Activated CD8-positive, alpha-beta memory T cell treated with anti-CD3 and anti-CD28 coated beads, Interleukin-2, amount 50 U/mL, for 4 hours (primary cell): ENCODE measurements around the gene SYT3.
A peak's percentile ranks its signal among the peaks of the same experiment; 100 is the strongest.
"Not testable (repeated sequence)": the region's sequence is repeated elsewhere in the genome, so short reads cannot be mapped to it uniquely, and the experiment has no call there.

Experiments used
- DNase-seq: peaks from one replicate; pipeline ENCODE4 v3.0.0-alpha.2; 2020

SYT3 gene

GRCh38 chr19:50636317-50637085, 3.2 kb downstream of the SYT3 start:
- no peak for DNase-seq

- DNase-seq, result no peak
These were observed 5.7 kb downstream of the SYT3 start for GRCh38 chr19:50633973-50634372.

- DNase-seq, result no peak
These were observed 6.3 kb downstream of the SYT3 start for GRCh38 chr19:50633359-50633758.

GRCh38 chr19:50632151-50632835, 7.4 kb downstream of the SYT3 start:
- no peak for DNase-seq

GRCh38 chr19:50629801-50630200, 9.9 kb downstream of the SYT3 start:
- no peak for DNase-seq

- no peak for DNase-seq
These were observed 10.5 kb downstream of the SYT3 start for GRCh38 chr19:50629194-50629593.

DNA sequence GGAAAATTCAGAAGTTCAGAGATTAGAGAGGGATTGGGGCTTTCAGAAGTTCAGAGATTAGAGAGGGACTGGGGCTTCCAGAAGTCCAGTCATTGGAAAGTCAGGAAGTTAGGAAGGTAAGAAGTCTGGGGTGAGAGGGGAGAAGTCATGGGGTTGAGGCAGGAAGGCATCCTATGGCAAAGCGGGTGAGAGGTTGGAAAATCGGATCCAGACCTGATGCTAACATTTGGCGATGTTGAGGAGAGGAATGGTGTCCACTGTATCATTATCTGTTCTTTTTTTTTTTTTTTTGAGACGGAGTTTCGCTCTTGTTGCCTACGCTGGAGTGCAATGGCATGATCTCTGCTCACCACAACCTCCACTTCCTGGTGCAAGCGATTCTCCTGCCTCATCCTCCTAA, 11.1 kb downstream of the SYT3 start:
- no peak for DNase-seq

DNA sequence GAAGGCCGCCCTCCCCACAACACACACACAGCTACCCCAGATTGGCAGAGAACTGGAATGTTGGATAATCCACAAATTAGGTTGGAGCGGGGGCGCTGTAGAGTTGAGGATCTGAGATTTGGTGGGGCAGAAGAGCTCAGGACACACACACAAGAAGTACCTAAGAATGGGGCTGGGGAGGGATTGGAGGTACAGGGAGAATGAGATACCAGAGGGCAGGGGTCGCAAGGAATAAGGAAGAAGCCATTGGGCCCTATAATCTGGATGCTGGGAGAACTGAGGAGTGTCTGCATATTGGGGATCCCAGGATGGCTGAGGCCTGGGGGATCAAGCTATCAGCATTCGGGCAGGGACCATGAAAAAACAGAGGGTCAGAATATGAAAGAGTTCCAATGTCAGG, 11.5 kb downstream of the SYT3 start:
- DNase-seq, result no peak

GRCh38 chr19:50626795-50627194, 12.9 kb downstream of the SYT3 start:
- DNase-seq, result no peak

DNA sequence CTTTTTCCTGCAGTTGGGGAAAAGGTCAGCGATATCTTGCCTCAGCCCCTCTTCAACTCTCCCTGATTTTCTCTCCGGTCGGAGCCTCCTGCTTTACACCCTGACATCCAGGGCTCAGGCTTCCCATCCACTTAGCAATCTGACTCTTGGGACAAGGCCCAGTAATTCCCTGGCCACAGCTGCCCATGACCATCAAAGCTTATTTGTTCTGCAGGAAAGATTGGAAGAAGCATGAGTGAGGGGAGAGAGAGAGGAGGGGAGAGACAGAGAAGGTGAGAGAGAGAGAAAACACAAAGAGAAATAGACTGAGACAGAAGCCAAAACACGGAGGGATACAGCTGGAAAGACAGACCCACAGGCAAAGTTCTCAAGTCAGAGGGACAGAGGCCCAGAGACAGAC, 13.7 kb downstream of the SYT3 start:
- no peak for DNase-seq

DNA sequence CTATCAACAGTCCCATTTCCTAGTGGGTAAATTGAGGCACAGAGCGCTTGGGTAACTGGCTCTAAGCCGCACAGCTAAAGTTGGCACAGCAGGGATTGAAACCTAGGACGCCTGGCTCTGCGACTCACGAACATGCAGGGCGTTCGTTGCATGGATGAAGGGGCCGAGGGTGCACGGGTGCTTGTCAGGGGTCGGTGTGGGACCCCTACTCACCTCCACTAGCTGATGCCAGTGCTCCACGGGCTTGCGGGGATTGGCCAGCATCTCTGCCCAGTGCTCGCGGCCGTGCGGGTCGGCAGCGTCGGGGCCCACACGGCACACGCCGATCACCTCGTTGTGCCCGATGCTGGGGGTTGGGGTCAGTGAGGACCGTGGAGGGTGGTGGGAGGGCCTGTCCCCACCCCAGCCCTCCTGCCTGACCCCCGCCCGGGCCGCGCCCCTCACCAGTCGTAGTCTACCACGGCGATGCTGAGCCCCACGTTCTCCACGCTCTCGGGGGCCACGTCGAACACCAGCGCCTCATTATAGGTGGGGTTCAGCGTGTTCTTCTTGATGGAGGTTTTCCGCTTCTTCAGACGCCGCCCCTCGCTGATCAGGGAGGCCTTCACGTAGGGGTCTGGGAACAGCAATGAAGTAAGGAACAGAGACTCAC, 14.6 kb downstream of the SYT3 start:
- DNase-seq, result no peak

DNA sequence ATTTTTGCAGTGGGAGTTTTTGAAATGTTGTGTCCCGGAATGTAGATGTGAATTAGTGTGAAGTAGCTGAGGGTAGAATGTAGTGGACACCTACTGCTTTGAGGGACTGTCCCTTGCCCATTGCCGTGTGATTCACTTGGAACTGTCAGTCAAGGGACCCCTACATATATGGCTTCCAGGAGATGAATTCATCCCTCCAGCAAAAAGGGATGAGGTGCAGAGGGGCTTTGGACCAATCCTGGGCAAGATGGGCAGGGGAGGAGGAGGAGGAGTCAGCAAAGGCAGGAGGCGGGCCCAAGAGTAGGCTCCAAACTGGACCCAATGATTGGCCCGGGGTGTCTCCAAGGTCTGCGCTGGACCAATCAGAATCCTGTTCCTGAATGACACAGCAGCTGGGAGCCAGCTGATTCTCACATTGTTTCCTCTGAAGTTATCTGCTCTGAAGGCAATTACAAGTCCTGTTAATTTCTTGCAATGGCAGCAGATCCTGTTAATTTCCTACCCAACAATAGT, 19.2 kb downstream of the SYT3 start:
- DNase-seq, result not testable (repeated sequence)

GRCh38 chr19:50619184-50619583, 20.5 kb downstream of the SYT3 start:
- DNase-seq, result not testable (repeated sequence)

DNA sequence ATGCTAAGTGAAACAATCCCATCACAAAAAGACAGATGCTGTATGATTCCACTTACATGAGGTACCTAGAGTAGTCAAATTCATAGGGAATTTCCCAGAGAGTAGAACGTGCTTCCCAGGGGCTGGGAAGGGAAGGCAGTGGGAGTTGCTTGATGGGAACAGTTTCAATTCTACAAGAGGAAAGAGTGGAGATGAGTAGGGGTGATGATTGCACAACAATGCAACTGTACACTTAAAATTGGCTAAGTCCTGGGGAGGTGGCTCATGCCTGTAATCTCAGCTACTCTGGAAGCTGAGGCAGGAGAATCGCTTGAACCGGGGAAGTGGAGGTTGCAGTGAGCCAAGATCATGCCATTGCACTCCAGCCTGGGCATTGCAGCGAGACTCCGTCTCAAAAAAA, 21.3 kb downstream of the SYT3 start:
- DNase-seq, result not testable (repeated sequence)

- DNase-seq, result not testable (repeated sequence)
These were observed 26.9 kb downstream of the SYT3 start for GRCh38 chr19:50612504-50613404.

GRCh38 chr19:50607874-50608785, 31.6 kb downstream of the SYT3 start:
- DNase-seq, result peak; percentile 70

- DNase-seq, result no peak
These were observed 32.3 kb downstream of the SYT3 start for GRCh38 chr19:50607388-50607787.

DNA sequence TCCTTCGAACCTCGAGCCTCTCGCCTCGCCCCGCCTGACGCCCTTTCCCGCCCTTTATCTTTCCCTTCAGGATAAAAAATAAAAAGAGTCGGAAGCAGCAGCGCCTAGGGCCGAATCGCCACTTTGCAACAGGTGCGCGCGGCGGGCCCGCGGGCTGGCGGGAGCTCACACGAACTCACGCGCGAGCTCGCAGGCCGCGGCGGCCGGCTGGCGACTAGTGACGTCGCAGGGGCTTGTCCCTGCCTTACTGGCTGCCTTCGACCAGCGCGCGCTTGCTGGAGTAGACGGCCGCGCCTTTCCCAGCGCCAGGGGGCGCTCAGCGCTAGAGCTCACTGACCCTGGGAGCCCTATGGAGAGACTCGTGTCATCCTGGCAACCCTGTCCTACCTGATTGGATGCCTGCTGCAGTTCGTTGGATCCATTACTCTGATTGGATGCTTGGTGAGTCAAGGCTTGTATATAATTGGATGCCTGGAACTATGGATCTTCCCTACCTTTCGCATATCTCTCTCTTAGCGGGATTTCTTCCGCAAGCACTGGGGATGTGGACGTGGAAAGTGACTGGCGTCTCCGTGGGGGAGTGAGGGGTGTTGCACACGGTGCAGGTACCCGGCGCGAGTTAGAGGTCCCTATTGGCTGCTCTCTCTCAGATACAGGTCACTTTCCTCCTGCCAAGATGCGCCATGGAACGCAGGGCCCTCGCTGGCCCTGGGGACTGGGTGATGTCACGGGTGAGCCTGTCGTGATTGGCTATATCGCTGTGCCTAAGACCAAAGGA, 33.4 kb downstream of the SYT3 start:
- DNase-seq, result not testable (repeated sequence)

DNA sequence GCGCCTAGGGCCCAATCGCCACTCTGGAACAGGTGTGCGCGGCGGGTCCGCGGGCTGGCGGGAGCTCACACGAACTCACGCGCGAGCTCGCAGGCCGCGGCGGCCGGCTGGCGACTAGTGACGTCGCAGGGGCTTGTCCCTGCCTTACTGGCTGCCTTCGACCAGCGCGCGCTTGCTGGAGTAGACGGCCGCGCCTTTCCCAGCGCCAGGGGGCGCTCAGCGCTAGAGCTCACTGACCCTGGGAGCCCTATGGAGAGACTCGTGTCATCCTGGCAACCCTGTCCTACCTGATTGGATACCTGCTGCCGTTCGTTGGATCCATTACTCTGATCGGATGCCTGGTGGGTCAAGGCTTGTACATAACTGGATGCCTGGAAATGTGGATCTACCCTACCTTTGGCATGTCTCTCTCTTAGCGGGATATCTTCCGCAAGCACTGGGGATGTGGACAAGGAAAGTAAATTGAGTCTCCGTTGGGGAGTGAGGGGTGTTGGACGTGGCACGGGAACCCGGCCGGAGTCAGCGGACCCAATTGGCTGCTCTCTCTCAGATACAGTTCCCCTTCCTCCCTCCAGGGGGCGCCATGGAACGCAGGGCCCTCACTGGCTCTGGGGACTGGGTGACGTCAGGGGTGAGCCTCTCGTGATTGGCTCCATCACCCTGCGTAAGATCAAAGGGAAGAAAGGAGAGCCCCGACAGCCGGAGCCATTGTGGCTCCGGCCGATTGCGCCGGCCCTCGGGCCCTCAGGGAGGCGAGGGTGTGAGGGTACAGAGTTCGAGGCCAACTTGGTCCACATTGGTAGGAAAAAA, 35.2 kb downstream of the SYT3 start:
- DNase-seq, result not testable (repeated sequence)

GRCh38 chr19:50602935-50603334, 36.7 kb downstream of the SYT3 start:
- no peak for DNase-seq
